MV-4-11 (cell line): Measurements from ENCODE around the gene IBA57.
"Not testable (repeated sequence)": the region's sequence is repeated elsewhere in the genome, so short reads cannot be mapped to it uniquely, and the experiment has no call there.

ENCODE experiments used
- DNase-seq: peaks from one replicate; lab custom pipeline; 2025; lab: John Stamatoyannopoulos, UW

IBA57 gene

GRCh38 chr1:228172591-228173527 lies 7.3 kb downstream of the IBA57 start:
- DNase-seq: no peak

GRCh38 chr1:228173528-228174481 lies 8.2 kb downstream of the IBA57 start:
- DNase-seq: not testable (repeated sequence)

GRCh38 chr1:228174482-228175315 lies 9.1 kb downstream of the IBA57 start:
- no peak for DNase-seq

GRCh38 chr1:228175316-228176023 lies 9.9 kb downstream of the IBA57 start:
- DNase-seq: no peak

- no peak for DNase-seq
Observed at GRCh38 chr1:228176024-228176395, 10.4 kb downstream of the IBA57 start.

GRCh38 chr1:228176461-228177182 lies 11.0 kb downstream of the IBA57 start:
- no peak for DNase-seq

- no peak for DNase-seq
Observed at GRCh38 chr1:228177183-228177475, 11.5 kb downstream of the IBA57 start.

- DNase-seq: no peak
Observed at GRCh38 chr1:228177721-228178710, 12.4 kb downstream of the IBA57 start.

GRCh38 chr1:228178737-228179684 lies 13.4 kb downstream of the IBA57 start:
- no peak for DNase-seq

- DNase-seq: no peak
Observed at GRCh38 chr1:228180271-228180958, 14.8 kb downstream of the IBA57 start.

- no peak for DNase-seq
Observed at GRCh38 chr1:228180959-228181644, 15.5 kb downstream of the IBA57 start.

- DNase-seq: no peak
Observed at GRCh38 chr1:228181645-228182034, 16.0 kb downstream of the IBA57 start.

- DNase-seq: no peak
Observed at GRCh38 chr1:228182296-228183030, 16.9 kb downstream of the IBA57 start.

GRCh38 chr1:228184152-228184551 lies 18.5 kb downstream of the IBA57 start:
- DNase-seq: no peak

- no peak for DNase-seq
Observed at GRCh38 chr1:228185641-228185965, 20.0 kb downstream of the IBA57 start.

GRCh38 chr1:228188249-228188648 lies 22.6 kb downstream of the IBA57 start:
- not testable (repeated sequence) for DNase-seq

GRCh38 chr1:228190182-228190581 lies 24.6 kb downstream of the IBA57 start:
- DNase-seq: no peak
